ENCODE measurements around the gene AMER1. TPM values are rescaled to one million over a fixed set of nuclear protein-coding genes. Genes with fewer than 3 reads are reported as not detected.

The AMER1 gene
- polyA plus RNA-seq, 1 donor, result 6.2 TPM

DNA sequence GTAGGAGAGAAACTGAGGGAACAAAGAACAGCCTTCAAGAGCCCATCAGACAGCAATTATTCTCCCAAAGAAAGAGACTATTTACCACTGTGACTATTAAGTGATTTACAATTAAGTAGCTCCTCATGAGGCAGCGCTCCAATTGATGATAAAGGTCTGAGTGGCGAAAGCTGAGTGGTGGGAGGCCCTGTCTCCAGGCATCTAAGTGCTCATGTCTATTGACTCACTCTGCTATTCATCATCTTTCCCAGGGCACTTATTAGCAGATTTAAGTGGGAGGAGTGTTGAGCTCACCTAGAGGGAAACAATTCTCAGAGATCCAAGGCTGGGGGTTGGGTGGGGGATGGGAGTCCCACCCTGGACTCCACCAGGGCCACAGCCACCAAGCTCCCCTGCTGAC lies 23.3 kb downstream of the AMER1 start:
- no peak for DNase-seq

DNA sequence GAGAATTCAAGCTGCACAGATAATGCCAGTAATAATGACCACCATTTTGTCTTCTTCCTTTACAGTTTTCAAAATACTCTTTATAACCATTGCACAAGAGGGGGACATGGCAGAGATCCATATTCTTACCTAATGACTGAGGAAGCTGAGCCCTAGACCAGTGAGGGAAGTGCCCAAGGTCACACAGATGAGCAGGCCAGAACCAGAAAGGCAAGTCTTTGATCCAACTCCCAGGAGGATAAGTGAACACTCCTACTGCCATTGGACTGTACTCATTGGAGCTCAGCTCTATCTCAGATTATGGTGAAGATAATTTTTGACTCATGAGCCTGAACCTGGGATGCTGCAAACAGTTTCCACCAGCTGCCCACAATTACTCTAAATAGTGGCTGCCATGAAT lies 28.6 kb downstream of the AMER1 start:
- no peak for DNase-seq

DNA sequence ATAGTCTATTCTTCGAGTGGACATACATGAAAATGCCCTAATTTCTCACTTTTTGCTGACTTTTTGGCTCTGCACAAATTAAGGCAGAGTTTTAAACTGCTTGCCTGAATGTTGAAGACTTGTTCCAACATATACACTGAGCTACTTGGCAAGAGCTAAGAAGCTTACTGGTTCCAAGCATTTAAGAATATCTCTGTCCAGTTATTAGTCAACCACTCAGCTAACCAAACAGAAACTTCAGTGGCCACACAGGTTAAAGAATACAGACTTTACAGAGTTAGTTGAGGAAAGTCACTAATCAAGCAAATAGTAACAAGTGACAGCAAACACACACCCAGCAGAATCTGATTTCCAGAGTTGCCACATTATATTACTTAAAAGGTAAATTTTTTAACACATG lies 35.5 kb downstream of the AMER1 start:
- DNase-seq, result no peak

GRCh38 chrX:64152857-64153256 lies 52.7 kb downstream of the AMER1 start:
- DNase-seq, result no peak

GRCh38 chrX:64151911-64152310 lies 53.6 kb downstream of the AMER1 start:
- DNase-seq, result peak; percentile 0

GRCh38 chrX:64150775-64151174 lies 54.7 kb downstream of the AMER1 start:
- no peak for DNase-seq

Other genes with a start within 250 kb of the AMER1 start
- gene ASB12, start 24.9 kb upstream of the AMER1 start, polyA plus RNA-seq (ENCODE audit: insufficient read length), result 24.3 TPM
- gene MTMR8, start 189.7 kb upstream of the AMER1 start, polyA plus RNA-seq (ENCODE audit: insufficient read length), result 1.2 TPM